Superior temporal gyrus (tissue), 1 donor: ENCODE measurements around the gene COL4A1.
"Not testable (repeated sequence)": the region's sequence is repeated elsewhere in the genome, so short reads cannot be mapped to it uniquely, and the experiment has no call there.

Source experiments
- DNase-seq: peaks from one replicate; pipeline ENCODE4 v3.0.0-alpha.2; 2016; ENCODE audit errors: extremely low spot score

COL4A1 gene

GRCh38 chr13:110114316-110114715 is 192.6 kb downstream of the COL4A1 start:
- DNase-seq = no peak

GRCh38 chr13:110113284-110113764 is 193.6 kb downstream of the COL4A1 start:
- no peak for DNase-seq

- not testable (repeated sequence) for DNase-seq
Measured at GRCh38 chr13:110112379-110112778, 194.6 kb downstream of the COL4A1 start.

GRCh38 chr13:110110783-110111182 is 196.2 kb downstream of the COL4A1 start:
- no peak for DNase-seq

GRCh38 chr13:110109910-110110309 is 197.0 kb downstream of the COL4A1 start:
- DNase-seq = peak; percentile 40

DNA sequence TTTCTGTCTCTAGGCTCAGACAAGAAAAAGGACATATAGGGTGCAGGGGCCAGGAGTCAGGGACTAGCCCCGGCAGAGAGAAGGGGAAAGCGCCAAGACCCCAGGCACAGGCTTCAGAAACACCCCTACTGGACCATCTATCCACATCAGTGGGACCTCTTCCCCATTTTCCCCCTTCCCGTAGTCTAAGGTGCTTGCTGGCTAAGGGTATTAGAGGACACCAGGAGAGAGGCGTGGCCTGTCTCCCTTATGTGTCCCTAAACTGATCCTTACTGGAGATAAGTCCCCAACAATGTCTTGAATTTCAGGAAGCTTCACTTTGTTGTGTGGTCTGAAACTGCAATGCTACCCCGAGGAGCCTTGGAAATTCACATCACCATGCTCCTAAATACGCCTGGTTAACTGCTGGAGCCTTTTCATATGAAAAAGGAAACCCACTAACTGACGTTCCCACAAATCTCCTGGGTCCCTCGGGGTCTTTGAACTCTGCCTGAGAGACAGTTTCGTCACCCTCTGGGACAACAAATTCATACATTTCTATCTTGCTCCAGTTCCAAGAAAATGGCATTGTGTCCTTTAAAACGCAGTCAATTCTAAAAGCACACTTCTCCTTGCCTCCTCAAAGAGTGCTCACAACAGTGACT is 197.7 kb downstream of the COL4A1 start:
- DNase-seq = no peak

DNA sequence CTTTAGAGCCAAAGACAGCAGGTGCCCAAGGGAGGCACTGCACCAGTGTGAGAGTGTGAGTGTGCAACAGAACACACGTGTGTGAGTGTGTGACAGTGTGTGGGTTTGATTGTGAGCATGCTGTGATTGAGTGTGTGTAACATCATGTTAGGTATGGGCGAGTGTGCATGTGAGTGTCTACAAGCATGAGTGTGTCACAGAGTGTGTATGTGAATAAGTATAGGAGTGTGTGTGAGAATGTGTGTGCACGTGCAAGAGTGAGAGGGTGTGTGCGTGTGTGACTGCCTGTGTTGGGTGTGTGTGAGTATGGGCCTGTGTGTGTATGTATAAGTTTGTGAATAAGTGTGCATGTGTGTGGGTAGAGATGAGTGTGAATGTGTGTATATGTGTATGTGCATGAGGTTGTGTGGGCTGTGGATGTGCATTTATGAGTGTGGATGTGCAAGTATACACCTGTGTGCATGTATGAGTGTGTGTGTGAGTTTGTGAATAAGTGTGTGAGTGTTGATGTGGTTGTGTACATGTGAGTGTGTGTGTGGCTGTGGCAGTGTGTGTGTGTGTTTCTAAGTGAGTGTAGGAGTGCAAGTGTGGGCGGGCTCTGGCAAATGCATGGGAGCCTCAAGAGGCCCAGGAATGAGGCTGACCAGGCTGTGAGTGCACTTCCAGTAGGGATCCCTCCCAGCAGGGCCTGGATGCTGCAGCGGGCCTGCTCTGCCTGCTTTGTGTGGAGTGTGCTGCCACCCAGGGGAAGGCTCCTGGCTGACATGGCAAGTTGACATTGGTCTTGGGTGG is 198.4 kb downstream of the COL4A1 start:
- peak; percentile 79 for DNase-seq

DNA sequence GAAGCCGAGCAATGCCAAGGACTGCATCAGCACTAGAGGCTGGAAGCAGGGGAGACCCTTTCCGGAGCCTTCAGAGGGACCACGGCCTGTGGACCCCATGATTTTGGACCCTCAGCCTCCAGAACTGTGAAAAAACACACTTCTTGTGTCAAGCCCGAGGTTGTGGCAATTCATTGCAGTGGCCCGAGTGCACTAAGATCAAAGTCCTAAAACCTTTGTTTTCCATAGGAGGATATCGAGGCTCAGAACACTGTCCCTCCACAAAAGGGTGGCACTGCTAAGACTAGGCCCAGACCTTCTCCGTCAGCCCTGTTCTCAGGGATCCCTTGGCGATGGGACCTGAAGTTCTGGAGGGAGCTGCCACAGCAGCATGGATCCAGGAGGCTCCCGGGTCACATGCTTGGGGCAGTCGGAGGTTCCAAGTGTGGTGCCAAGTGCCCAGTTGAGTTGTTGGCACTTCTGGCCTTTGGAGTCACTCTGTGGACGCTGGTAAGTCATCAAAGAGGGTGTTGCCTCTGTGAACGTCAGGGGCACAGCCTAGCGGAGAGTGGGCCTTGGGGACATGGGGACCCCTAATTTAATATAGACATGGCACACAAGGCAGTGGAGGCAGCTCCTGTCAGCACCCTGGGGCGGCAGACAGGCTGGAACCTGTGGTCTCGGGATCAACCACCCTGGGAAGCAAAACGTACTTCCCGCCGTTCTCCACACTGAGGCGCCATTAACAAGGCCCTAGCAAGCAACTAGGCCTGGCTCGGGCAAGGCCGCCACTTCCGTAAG is 199.2 kb downstream of the COL4A1 start:
- DNase-seq = no peak

DNA sequence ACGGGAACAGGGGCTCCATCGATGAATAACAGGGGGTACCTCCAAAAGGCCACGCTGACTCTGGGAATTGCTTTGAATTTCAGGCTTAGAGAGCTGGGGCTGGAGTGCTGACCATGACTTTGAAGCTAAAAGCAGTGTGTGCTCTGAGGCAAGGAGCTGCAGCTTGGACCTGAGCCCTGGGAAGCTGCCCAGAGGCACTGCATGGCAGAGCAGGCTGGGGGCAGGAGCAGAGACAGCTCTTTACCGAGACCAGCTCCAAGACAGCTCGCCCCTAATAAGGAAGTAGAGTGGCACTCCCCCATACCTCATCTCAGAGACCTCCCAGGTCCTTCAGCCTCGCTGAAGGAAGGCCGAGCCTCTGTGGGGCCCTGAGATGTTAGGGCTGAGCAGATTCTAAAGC is 200.2 kb downstream of the COL4A1 start:
- no peak for DNase-seq

DNA sequence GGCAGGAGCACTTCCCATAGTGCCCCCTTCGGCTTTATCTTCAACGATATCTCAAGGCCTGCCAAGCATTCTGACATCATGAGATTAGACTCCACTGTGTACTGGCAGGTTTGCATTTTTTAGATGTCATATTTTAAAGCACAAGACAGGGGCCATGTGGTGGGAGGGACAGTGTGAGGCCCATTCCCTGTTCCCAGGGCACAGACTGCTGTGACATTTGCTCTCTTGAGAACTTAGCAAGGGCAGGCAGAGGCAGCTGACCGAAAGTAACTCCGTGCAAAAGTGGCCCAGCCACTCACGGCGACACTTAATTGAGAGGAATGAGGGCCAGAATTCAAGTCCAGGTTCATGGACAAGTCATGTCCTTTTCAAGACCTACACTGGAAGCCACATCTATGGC is 201.8 kb downstream of the COL4A1 start:
- DNase-seq = no peak

DNA sequence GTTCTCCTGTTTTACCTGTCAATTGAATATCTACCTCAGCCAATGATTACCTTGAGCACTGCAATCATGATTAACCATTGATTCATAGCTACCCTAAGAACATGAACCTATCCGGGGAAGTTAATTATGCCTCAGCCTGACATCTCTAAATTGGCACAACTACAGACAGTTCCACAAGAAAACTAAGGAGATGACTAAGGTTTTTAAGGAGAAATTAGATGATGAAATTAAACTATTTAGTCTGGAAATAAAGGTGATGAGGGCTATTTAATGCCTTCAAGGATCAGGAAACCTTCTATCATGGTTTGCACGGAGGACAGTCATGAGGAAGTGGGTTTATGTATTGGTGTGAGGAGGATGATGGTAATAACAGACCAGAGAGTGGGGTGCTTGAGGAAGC is 203.4 kb downstream of the COL4A1 start:
- no peak for DNase-seq

- no peak for DNase-seq
Measured at GRCh38 chr13:110103026-110103425, 203.9 kb downstream of the COL4A1 start.

GRCh38 chr13:110102053-110102452 is 204.9 kb downstream of the COL4A1 start:
- no peak for DNase-seq

GRCh38 chr13:110099922-110100321 is 207.0 kb downstream of the COL4A1 start:
- DNase-seq = no peak
